Endothelial cell of umbilical vein (primary cell): ENCODE data around the gene SIX4. TPM values are rescaled to one million over a fixed set of nuclear protein-coding genes. Genes with fewer than 3 reads are reported as not detected.

ENCODE experiments used
- BruUV-seq: library from RNA; stranded (reverse); fragments of 400-500 nt; replicated peaks from 2 replicates; lab custom pipeline; 2021; lab: Mats Ljungman, UMichigan
- CTCF ChIA-PET: fragments of 300-600, 350-600 bp; sonication (Branson Sonifier 250); formaldehyde crosslinking; loops from one replicate; lab custom pipeline; 2021; ENCODE audit warnings: antibody characterized with exemption, inconsistent platforms; lab: Charles Lee
- POLR2A ChIA-PET: fragments of 300-600, 350-600 bp; sonication (Branson Sonifier 250); formaldehyde crosslinking; loops from one replicate; lab custom pipeline; 2021; ENCODE audit warnings: antibody characterized with exemption, inconsistent platforms; lab: Charles Lee
- DNase-seq: peaks from one replicate; pipeline ENCODE4 v3.0.0-alpha.2; 2011; ENCODE audit warnings: low read depth, low spot score
- FAIRE-seq: peaks from 2 replicates; lab custom pipeline; 2011; peaks lifted over from hg19 to GRCh38; lab: Jason Lieb, UNC
- H2AFZ ChIP-seq: 2 replicates; pipeline ENCODE4 v1.6.0; 2012; ENCODE audit warnings: low read depth, low read length, control low read depth, inconsistent platforms
- H3K27ac ChIP-seq: 2 replicates; pipeline ENCODE4 v1.5.1; 2011; ENCODE audit warnings: low read depth, mild to moderate bottlenecking, control low read depth, low read length, moderate library complexity; ENCODE audit not compliant: insufficient read depth
- H3K27me3 ChIP-seq, 2 experiments: 2 replicates each; pipeline versions ENCODE4 v1.6.0 to v1.6.1; 2011; ENCODE audit warnings: low read length in 2 of 2, mixed read lengths in 1 of 2; ENCODE audit not compliant: control insufficient read depth in 2 of 2, insufficient read depth in 2 of 2
- H3K36me3 ChIP-seq, 2 experiments: 2 replicates in 1 of 2; 3 replicates in 1 of 2; pipeline ENCODE4 v1.5.1; 2011; ENCODE audit warnings: low read length in 2 of 2, mild to moderate bottlenecking in 1 of 2, moderate library complexity in 1 of 2; ENCODE audit not compliant: control insufficient read depth in 2 of 2, insufficient read depth in 2 of 2; ENCODE audit errors: extremely low read depth in 1 of 2
- H3K4me1 ChIP-seq: 3 replicates; pipeline ENCODE4 v1.5.1; 2011; ENCODE audit warnings: mild to moderate bottlenecking, low read length; ENCODE audit not compliant: control insufficient read depth, insufficient read depth; ENCODE audit errors: extremely low read depth
- H3K4me2 ChIP-seq: 2 replicates; pipeline ENCODE4 v1.6.1; 2011; ENCODE audit warnings: low read length, control low read depth, mixed read lengths; ENCODE audit not compliant: insufficient read depth
- H3K4me3 ChIP-seq, 3 experiments: fragments of 200-600 bp in 1 of 3; sonication (generic), shearing (Covaris generic) in 1 of 3; replicated peaks in 1 of 3; 2 replicates each; pipeline ENCODE4 v1.5.1; 2011 to 2016; ENCODE audit warnings: control low read depth in 3 of 3, low read length in 3 of 3, mild to moderate bottlenecking in 2 of 3, inconsistent platforms in 1 of 3, low read depth in 1 of 3, moderate library complexity in 1 of 3; ENCODE audit not compliant: insufficient read depth in 1 of 3
- H3K79me2 ChIP-seq: 2 replicates; pipeline ENCODE4 v1.6.0; 2012; ENCODE audit warnings: low read length, inconsistent platforms; ENCODE audit not compliant: control insufficient read depth, insufficient read depth
- H3K9ac ChIP-seq: replicated peaks from 2 replicates; pipeline ENCODE3; 2011; ENCODE audit warnings: low read length, control low read depth; ENCODE audit not compliant: insufficient read depth; ENCODE audit errors: extremely low read depth
- H3K9me1 ChIP-seq: replicated peaks from 3 replicates; pipeline ENCODE4 v1.6.0; 2011; ENCODE audit warnings: mild to moderate bottlenecking, low read length; ENCODE audit not compliant: control insufficient read depth, insufficient read depth; ENCODE audit errors: extremely low read depth
- H3K9me3 ChIP-seq: replicated peaks from 2 replicates; pipeline ENCODE4 v1.5.1; 2012; ENCODE audit warnings: low read length, inconsistent platforms; ENCODE audit not compliant: control insufficient read depth, insufficient read depth
- H4K20me1 ChIP-seq: replicated peaks from 2 replicates; pipeline ENCODE3; 2011; ENCODE audit warnings: mild to moderate bottlenecking, low read length; ENCODE audit not compliant: control insufficient read depth, insufficient read depth; ENCODE audit errors: extremely low read depth
- CTCF ChIP-seq, 2 donors: IDR thresholded peaks; 1 replicate in 1 of 2; 2 replicates in 1 of 2; pipeline ENCODE4 v1.5.1; 2011; ENCODE audit warnings: low read length in 2 of 2, mild to moderate bottlenecking in 2 of 2, moderate library complexity in 2 of 2, control low read depth in 1 of 2, inconsistent platforms in 1 of 2, low read depth in 1 of 2; ENCODE audit not compliant: insufficient read depth in 1 of 2; ENCODE audit errors: extremely low read depth in 1 of 2
- EZH2 ChIP-seq: IDR thresholded peaks from 2 replicates; pipeline ENCODE4 v1.6.1; 2012; ENCODE audit warnings: borderline replicate concordance, low read depth, mild to moderate bottlenecking, moderate library complexity, low read length, inconsistent platforms; ENCODE audit not compliant: severe bottlenecking
- FOS ChIP-seq: IDR thresholded peaks from 2 replicates; pipeline ENCODE4 v1.6.1; 2011; ENCODE audit warnings: mild to moderate bottlenecking, low read length, moderate library complexity, borderline replicate concordance; ENCODE audit not compliant: insufficient read depth
- GATA2 ChIP-seq: IDR thresholded peaks from 2 replicates; pipeline ENCODE4 v1.7.0; 2011; ENCODE audit warnings: low read depth, mild to moderate bottlenecking, moderate library complexity, mixed read lengths, low read length; ENCODE audit not compliant: insufficient read length, insufficient read depth
- JUN ChIP-seq: IDR thresholded peaks from 2 replicates; pipeline ENCODE4 v1.6.1; 2011; ENCODE audit warnings: borderline replicate concordance, low read depth; ENCODE audit not compliant: insufficient read length, insufficient read depth
- MAX ChIP-seq: IDR thresholded peaks from 2 replicates; pipeline ENCODE4 v1.6.1; 2011; ENCODE audit not compliant: insufficient read depth, insufficient read length
- MYC ChIP-seq: IDR thresholded peaks from one replicate; pipeline ENCODE4 v1.6.1; 2011; ENCODE audit warnings: mild to moderate bottlenecking, low read depth, low read length
- POLR2A ChIP-seq: IDR thresholded peaks from 2 replicates; pipeline ENCODE4 v1.6.1; 2012; ENCODE audit warnings: low read depth, mild to moderate bottlenecking, control low read depth, low read length
- POLR2AphosphoS5 ChIP-seq: IDR thresholded peaks from 2 replicates; pipeline ENCODE4 v1.6.1; 2012; ENCODE audit warnings: low read depth, mild to moderate bottlenecking, control low read depth, low read length, moderate library complexity; ENCODE audit not compliant: insufficient read depth
- dilution Hi-C: fragments of 300-500 bp; cut with MboI; formaldehyde crosslinking; loops from one replicate; pipeline ENCODE4 v1.15.0; 2019; ENCODE audit warnings: low sequenced_read_pairs; ENCODE audit not compliant: extremely low pct_ligation_motif_present
- intact Hi-C: fragments of 100-400 bp; cut with micrococcal nuclease; formaldehyde crosslinking; loops from one replicate; pipeline ENCODE4 v1.10.0; 2022
- polyA plus RNA-seq, 4 experiments: library from polyadenylated mRNA; depleted of rRNA in 3 of 4; stranded (reverse) in 3 of 4; unstranded in 1 of 4; fragments of >200 nt; gene quantifications; 2 replicates each; pipeline versions ENCODE4 v1.2.1 to v1.2.3, GENCODE V29; 2011 to 2012; ENCODE audit warnings: missing spikeins in 1 of 4
- total RNA-seq: library from RNA; stranded (reverse); gene quantifications from 2 replicates; pipeline ENCODE4 v1.2.3, GENCODE V29; 2021

The SIX4 gene
- total and polyA plus RNA-seq, 2 donors (not counting 3 experiments of a cell fraction or from before 2014, with no cell fraction given): 1.8 to 4.7 TPM

- no peak overlapping the region for H3K4me3 ChIP-seq
- CTCF ChIA-PET: no interaction called here
- FAIRE-seq: no peak
Measured at GRCh38 chr14:60670989-60671388, 53.2 kb downstream of the SIX4 start.

More at GRCh38 chr14:60670989-60671388, 53.2 kb downstream of the SIX4 start:
- Histone ChIP-seq H3K9me1 (no peaks in the 10 kb centered on the region), H3K9me3 (no peaks in the 10 kb centered on the region), H3K9ac (no peak overlapping the region), H3K4me2 (no peak overlapping the region), H3K4me1 (no peaks in the 10 kb centered on the region), H3K27me3 (no peaks in the 10 kb centered on the region), H3K36me3 (no peaks in the 10 kb centered on the region), H3K27ac (no peak overlapping the region), H3K79me2 (no peaks in the 10 kb centered on the region), H4K20me1 (no peaks in the 10 kb centered on the region), H2AFZ (no peak overlapping the region)
- no peak for DNase-seq
- dilution Hi-C loops: no loop called here
- BruUV-seq: no TSS peak
- POLR2A ChIA-PET: no interaction called here
- intact Hi-C loops: no loop called here
- TF ChIP-seq MYC (no peak), POLR2A (no peak), FOS (no peak), CTCF (IDR thresholded peaks at IDR 0.05; ENCODE audit: extremely low read depth in 1 of 2, insufficient read depth in 1 of 2, low read depth in 1 of 2, low read length in 2 of 2) (no peak), JUN (no peak), POLR2AphosphoS5 (no peak), EZH2 (no peak), GATA2 (no peak), MAX (no peak)
